ENCODE data around the gene RFNG.

DNA sequence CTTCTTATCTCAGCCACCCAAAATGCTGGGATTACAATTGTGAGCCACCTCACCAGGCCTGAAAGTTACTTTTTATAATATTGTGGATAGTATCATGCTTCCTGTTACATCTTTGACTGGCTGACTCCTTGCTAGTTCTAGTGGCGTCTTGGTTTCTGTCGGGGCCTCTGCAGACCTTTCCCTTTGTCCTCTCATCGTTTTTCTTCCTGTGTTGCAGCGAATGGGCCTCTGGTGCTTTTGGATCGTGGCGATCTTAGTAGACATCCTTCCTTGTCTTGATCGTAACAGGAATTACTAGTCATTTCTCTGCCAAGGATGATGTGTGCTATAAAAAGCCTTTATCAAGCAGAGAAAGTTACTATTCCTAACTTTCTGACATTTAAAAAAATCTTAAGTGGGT is 53.4 kb downstream of the RFNG start:
- no peak for TF ChIP-seq CTCF (IDR thresholded peaks at IDR 0.05)
- no peak for TF ChIP-seq POLR2A (IDR thresholded peaks at IDR 0.05)
- TF ChIP-seq EP300 (IDR thresholded peaks at IDR 0.05): no peak
